ENCODE data around the gene ALX3. TPM values are rescaled to one million over a fixed set of nuclear protein-coding genes. Genes with fewer than 3 reads are reported as not detected.

The ALX3 gene
- total and polyA plus RNA-seq, 10 donors = 0.10 to 0.12 TPM; not detected in 8

- Histone ChIP-seq H3K27me3 (replicated peaks in 1 of 7) (no peaks in the 10 kb centered on the region), H3K4me3 (no peak overlapping the region), H3K27ac (no peak overlapping the region), H3K4me1 (no peaks in the 10 kb centered on the region), H3K9me3 (no peaks in the 10 kb centered on the region), H3K36me3 (peaks cover 11 to 100% (median 92%) of the 10 kb centered on the region in 6 donors)
- TF ChIP-seq POLR2AphosphoS5 (IDR thresholded peaks at IDR 0.05) (no peak), POLR2A (IDR thresholded peaks at IDR 0.05) (no peak), CTCF (IDR thresholded peaks at IDR 0.05 in 8 of 11, conservative IDR thresholded peaks at IDR 0.05 in 3 of 11) (no peak)
- 95 to 98% (median 97%) methylated on average over 9 of the region's 9 CpGs for WGBS, 5 donors
- intact Hi-C loops (cut with DNase I; ENCODE audit: low total_unique reads) = no loop called here
- DNase-seq = no peak
Measured at GRCh38 chr1:110018396-110018795, 52.1 kb downstream of the ALX3 start.

- WGBS, 5 donors = 95 to 100% (median 97%) methylated on average over 3 of the region's 3 CpGs
- peaks cover 9 to 100% (median 91%) of the 10 kb centered on the region in 6 donors for H3K36me3 ChIP-seq
- intact Hi-C loops (cut with DNase I; ENCODE audit: low total_unique reads) = no loop called here
Measured at GRCh38 chr1:110017792-110018191, 52.7 kb downstream of the ALX3 start.

GRCh38 chr1:110012100-110012780 is 58.2 kb downstream of the ALX3 start:
- Histone ChIP-seq H3K27me3 (replicated peaks in 1 of 7) (no peaks in the 10 kb centered on the region), H3K27ac (peak overlapping the region; percentile 0 to 82 (median 72)), H3K9me3 (no peaks in the 10 kb centered on the region), H3K4me1 (peaks cover 0 to 30% (median 16%) of the 10 kb centered on the region in 6 donors), H3K36me3 (peaks cover 5 to 87% (median 64%) of the 10 kb centered on the region in 6 donors), H3K4me3 (peak overlapping the region in 1 of 8 donors; percentile 13)
- intact Hi-C loops (cut with DNase I; ENCODE audit: low total_unique reads) = no loop called here
- DNase-seq = no peak
- TF ChIP-seq POLR2A (IDR thresholded peaks at IDR 0.05) = no peak
- peak in 1 of 11 experiments; percentile 0 for TF ChIP-seq CTCF (IDR thresholded peaks at IDR 0.05 in 8 of 11, conservative IDR thresholded peaks at IDR 0.05 in 3 of 11)
- TF ChIP-seq POLR2AphosphoS5 (IDR thresholded peaks at IDR 0.05) = peak in 1 of 3 donors; percentile 26
- WGBS, 5 donors = 69 to 78% (median 72%) methylated on average over 6 of the region's 6 CpGs

More at GRCh38 chr1:110017792-110018191, 52.7 kb downstream of the ALX3 start:
- Histone ChIP-seq H3K27me3 (replicated peaks in 1 of 7) (no peaks in the 10 kb centered on the region), H3K9me3 (no peaks in the 10 kb centered on the region), H3K27ac (no peak overlapping the region), H3K4me3 (no peak overlapping the region), H3K4me1 (peaks cover 0 to 2% (median 0%) of the 10 kb centered on the region in 6 donors)
- TF ChIP-seq CTCF (IDR thresholded peaks at IDR 0.05 in 8 of 11, conservative IDR thresholded peaks at IDR 0.05 in 3 of 11) (no peak), POLR2AphosphoS5 (IDR thresholded peaks at IDR 0.05) (no peak), POLR2A (IDR thresholded peaks at IDR 0.05) (no peak)
- no peak for DNase-seq

GRCh38 chr1:110011527-110012041 is 58.9 kb downstream of the ALX3 start:
- peaks cover 0 to 30% (median 16%) of the 10 kb centered on the region in 6 donors for H3K4me1 ChIP-seq
- peak in 1 of 3 donors; percentile 9 for TF ChIP-seq POLR2AphosphoS5 (IDR thresholded peaks at IDR 0.05)
- TF ChIP-seq POLR2A (IDR thresholded peaks at IDR 0.05) = no peak
- TF ChIP-seq CTCF (IDR thresholded peaks at IDR 0.05 in 8 of 11, conservative IDR thresholded peaks at IDR 0.05 in 3 of 11) = peak; percentile 23 to 66 (median 52)
- peaks cover 5 to 83% (median 58%) of the 10 kb centered on the region in 6 donors for H3K36me3 ChIP-seq
- H3K27me3 ChIP-seq (replicated peaks in 1 of 7) = no peaks in the 10 kb centered on the region
- no peaks in the 10 kb centered on the region for H3K9me3 ChIP-seq
- H3K27ac ChIP-seq = peak overlapping the region in 7 of 8 donors; percentile 22 to 82 (median 73)
- no peak for DNase-seq
- 32 to 53% (median 38%) methylated on average over 2 of the region's 2 CpGs for WGBS, 5 donors
- peak overlapping the region in 1 of 8 donors; percentile 13 for H3K4me3 ChIP-seq
- intact Hi-C loops (cut with DNase I; ENCODE audit: low total_unique reads) = no loop called here

All from spleen (tissue), 11 donors.